ENCODE results near the gene CMTM8. TPM values are rescaled to one million over a fixed set of nuclear protein-coding genes. Genes with fewer than 3 reads are reported as not detected.

The CMTM8 gene
- total and polyA plus RNA-seq, 10 of the 15 experiments (the other 5 are each of a cell fraction or from before 2014, with no cell fraction given) = 0.11 to 0.23 TPM; not detected in 8

GRCh38 chr3:32283304-32283703 lies 44.8 kb downstream of the CMTM8 start (continued):
- TF ChIP-seq HSF1 (IDR thresholded peaks at IDR 0.05; ENCODE audit: low read depth, low read length) (no peak), NR2F1 (conservative IDR thresholded peaks at IDR 0.05) (no peak), IKZF1 (conservative IDR thresholded peaks at IDR 0.05) (no peak), CHD4 (IDR thresholded peaks at IDR 0.05) (no peak), SREBF2 (IDR thresholded peaks at IDR 0.05; ENCODE audit: low read length) (no peak), E2F4 (IDR thresholded peaks at IDR 0.05; ENCODE audit: low read depth, low read length) (no peak), YBX1 (IDR thresholded peaks at IDR 0.05) (no peak), RB1 (IDR thresholded peaks at IDR 0.05; ENCODE audit: borderline replicate concordance) (no peak), SMARCA5 (IDR thresholded peaks at IDR 0.05) (no peak)

- Histone ChIP-seq H3K9me3 (replicated peaks; ENCODE audit: control insufficient read depth, insufficient read depth, low read length) (no peaks in the 10 kb centered on the region), H3K27ac (ENCODE audit: control insufficient read depth, insufficient read depth) (no peak overlapping the region), H3K4me2 (ENCODE audit: control insufficient read depth, insufficient read depth) (no peak overlapping the region), H4K20me1 (ENCODE audit: control insufficient read depth, insufficient read depth) (no peaks in the 10 kb centered on the region), H2AFZ (ENCODE audit: control insufficient read depth, low read depth, low read length) (no peak overlapping the region), H3K4me3 (no peak overlapping the region), H3K79me2 (ENCODE audit: control insufficient read depth, insufficient read depth, low read length) (no peaks in the 10 kb centered on the region), H3K36me3 (ENCODE audit: control insufficient read depth in 2 of 2, insufficient read depth in 2 of 2, low read length in 1 of 2) (no peaks in the 10 kb centered on the region), H3K27me3 (replicated peaks in 1 of 2; ENCODE audit: control insufficient read depth in 2 of 2, insufficient read depth in 2 of 2, low read length in 1 of 2) (no peaks in the 10 kb centered on the region; a peak in 1 of 4 replicates), H3K9ac (ENCODE audit: control insufficient read depth, insufficient read depth, low read length) (no peak overlapping the region), H3K4me1 (ENCODE audit: control insufficient read depth, insufficient read depth, low read length) (no peaks in the 10 kb centered on the region)
- in situ Hi-C loops (cut with MboI) = no loop called here
- POLR2A ChIA-PET = no interaction called here
- intact Hi-C loops (cut with micrococcal nuclease; ENCODE audit: unreplicated experiment) = no loop called here
- SMC1A ChIA-PET (ENCODE audit: uncharacterized antibody, unreplicated experiment) = no interaction called here
- CTCF ChIA-PET = interaction anchor here (1.6 kb wide), 1 partner anchor 107 kb away, joined by 3 read pairs; no protein-coding TSS in a partner anchor
- FAIRE-seq (no peak), ATAC-seq (no peak), DNase-seq (ENCODE audit: low read depth, low spot score) (no peak)
- TF ChIP-seq NR2C1 (IDR thresholded peaks at IDR 0.05) = no peak
- WGBS (ENCODE audit: insufficient coverage, insufficient replicate concordance, low lambda C conversion rate, missing lambda C conversion rate) = 20% methylated on average over 6 of the region's 6 CpGs
- BruUV-seq (replicated peaks) = no TSS peak
- RAD21 ChIA-PET (ENCODE audit: unreplicated experiment) = no interaction called here
These were observed 46.1 kb downstream of the CMTM8 start for GRCh38 chr3:32284443-32285212.
